BE2C (cell line): Measurements from ENCODE around the gene STK4.

Experiments used
- DNase-seq: peaks from one replicate; pipeline ENCODE4 v3.0.0-alpha.2; 2020
- H3K27me3 ChIP-seq: fragments of 250-450 bp; sonication (Bioruptor Pico); 2 replicates; pipeline ENCODE4 v1.5.1; 2020; ENCODE audit warnings: mild to moderate bottlenecking
- H3K36me3 ChIP-seq: fragments of 250-450 bp; sonication (Bioruptor Pico); 2 replicates; pipeline ENCODE4 v1.5.1; 2020; ENCODE audit warnings: mild to moderate bottlenecking
- H3K4me1 ChIP-seq: fragments of 250-450 bp; sonication (Bioruptor Pico); 2 replicates; pipeline ENCODE4 v1.5.1; 2020
- H3K4me3 ChIP-seq: 2 replicates; pipeline ENCODE4 v1.5.1; 2011; ENCODE audit warnings: low read depth, low read length
- H3K9me3 ChIP-seq: fragments of 250-450 bp; sonication (Bioruptor Pico); 2 replicates; pipeline ENCODE4 v1.5.1; 2020
- TF ChIP-seq, protein P1 (sequence below): IDR thresholded peaks from 2 replicates; pipeline ENCODE4 v1.5.1; 2012; ENCODE audit warnings: mild to moderate bottlenecking, low read depth, low read length

STK4 gene

DNA sequence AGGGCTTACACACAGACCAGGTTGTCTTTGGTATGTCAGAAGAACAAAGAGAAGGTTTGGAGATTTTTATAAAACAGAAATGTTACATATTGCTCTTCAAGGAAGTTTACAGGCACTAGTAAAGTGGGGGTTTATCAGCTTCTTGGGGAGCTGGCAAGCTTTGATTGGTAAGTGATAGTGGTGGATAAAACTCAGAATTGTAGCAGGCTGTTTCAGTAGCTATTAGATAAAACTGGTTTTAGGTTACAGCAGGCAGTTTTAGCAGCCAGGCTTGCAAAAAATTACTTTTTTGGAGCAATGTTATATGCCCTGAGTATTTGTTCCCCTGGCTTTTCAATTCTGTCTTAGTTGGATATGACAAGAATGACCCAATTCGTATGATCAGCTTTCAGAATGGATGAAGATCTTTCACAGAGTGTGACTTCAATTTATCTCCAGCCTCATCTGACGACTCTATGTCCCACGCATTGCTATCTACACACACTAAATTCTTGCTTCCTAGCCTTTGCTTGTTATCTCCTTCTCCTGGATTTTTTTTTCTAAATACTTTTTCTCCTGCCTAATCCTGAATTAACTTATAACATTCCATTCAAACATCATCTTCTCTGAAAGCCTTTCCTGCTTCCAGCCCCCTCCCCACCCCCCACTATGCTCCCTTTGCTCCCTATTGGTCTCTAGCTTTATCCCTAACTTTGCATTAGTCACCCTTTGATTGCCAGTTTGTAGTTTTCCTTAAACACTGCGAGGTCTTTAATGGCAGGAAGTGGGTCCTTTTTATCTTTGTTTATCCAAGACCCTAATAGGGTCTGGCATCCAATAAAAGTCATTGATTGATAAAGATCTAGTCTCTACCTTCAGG is 5.1 kb upstream of the STK4 start:
- Histone ChIP-seq H3K9me3 (no peaks in the 10 kb centered on the region), H3K4me1 (peaks cover 7% of the 10 kb centered on the region), H3K27me3 (no peaks in the 10 kb centered on the region), H3K4me3 (no peak overlapping the region), H3K36me3 (peaks cover 7% of the 10 kb centered on the region)
- no peak for DNase-seq
- TF ChIP-seq, protein P1, sequence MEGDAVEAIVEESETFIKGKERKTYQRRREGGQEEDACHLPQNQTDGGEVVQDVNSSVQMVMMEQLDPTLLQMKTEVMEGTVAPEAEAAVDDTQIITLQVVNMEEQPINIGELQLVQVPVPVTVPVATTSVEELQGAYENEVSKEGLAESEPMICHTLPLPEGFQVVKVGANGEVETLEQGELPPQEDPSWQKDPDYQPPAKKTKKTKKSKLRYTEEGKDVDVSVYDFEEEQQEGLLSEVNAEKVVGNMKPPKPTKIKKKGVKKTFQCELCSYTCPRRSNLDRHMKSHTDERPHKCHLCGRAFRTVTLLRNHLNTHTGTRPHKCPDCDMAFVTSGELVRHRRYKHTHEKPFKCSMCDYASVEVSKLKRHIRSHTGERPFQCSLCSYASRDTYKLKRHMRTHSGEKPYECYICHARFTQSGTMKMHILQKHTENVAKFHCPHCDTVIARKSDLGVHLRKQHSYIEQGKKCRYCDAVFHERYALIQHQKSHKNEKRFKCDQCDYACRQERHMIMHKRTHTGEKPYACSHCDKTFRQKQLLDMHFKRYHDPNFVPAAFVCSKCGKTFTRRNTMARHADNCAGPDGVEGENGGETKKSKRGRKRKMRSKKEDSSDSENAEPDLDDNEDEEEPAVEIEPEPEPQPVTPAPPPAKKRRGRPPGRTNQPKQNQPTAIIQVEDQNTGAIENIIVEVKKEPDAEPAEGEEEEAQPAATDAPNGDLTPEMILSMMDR = no peak

DNA sequence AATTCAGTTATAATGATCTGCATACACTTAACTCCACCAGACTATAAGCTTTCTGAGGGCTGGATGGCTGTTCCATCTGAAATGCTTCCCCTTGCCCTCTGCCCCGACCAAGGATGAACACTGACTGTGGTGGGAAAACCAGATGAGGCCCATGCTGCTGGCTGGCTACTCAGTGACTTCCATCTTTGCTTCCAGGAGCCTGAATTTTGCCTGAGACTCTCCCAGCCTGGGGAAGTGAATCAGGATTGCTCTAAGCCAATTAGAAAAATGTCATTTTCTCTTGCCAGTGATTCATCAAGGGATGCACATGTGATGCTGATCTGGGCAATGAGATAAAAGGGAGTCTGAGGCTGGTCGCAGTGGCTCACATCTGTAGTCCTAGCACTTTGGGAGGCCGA is 4.4 kb upstream of the STK4 start:
- H3K4me1 ChIP-seq = peaks cover 7% of the 10 kb centered on the region
- TF ChIP-seq, protein P1 = no peak
- H3K36me3 ChIP-seq = peaks cover 5% of the 10 kb centered on the region; the same call in 1 of the 2 replicates
- no peaks in the 10 kb centered on the region for H3K9me3 ChIP-seq
- peak; percentile 20 for DNase-seq
- H3K27me3 ChIP-seq = no peaks in the 10 kb centered on the region
- no peak overlapping the region for H3K4me3 ChIP-seq

DNA sequence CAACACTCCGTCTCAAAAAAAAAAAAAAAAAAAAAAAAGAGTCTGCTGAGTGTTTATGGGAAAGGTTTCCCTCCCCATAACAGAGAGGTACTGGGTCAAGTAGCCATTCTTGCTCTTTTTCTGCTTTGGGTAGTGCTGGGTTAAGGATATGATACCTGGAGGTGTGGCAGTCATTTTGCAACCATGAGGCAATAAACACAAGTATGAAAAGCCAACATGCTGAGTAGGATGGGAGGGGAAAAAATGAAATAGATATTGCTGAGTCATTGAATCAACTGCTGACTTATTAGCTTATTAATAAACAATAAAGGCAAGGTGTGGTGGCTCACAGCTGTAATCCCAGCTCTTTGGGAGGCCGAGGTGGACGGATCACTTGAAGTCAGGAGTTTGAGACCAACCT is 3.8 kb upstream of the STK4 start:
- H3K4me3 ChIP-seq = no peak overlapping the region
- peaks cover 5% of the 10 kb centered on the region; the same call in 1 of the 2 replicates for H3K36me3 ChIP-seq
- no peaks in the 10 kb centered on the region for H3K27me3 ChIP-seq
- DNase-seq = no peak
- TF ChIP-seq, protein P1 = no peak
- H3K4me1 ChIP-seq = peaks cover 7% of the 10 kb centered on the region
- no peaks in the 10 kb centered on the region for H3K9me3 ChIP-seq

DNA sequence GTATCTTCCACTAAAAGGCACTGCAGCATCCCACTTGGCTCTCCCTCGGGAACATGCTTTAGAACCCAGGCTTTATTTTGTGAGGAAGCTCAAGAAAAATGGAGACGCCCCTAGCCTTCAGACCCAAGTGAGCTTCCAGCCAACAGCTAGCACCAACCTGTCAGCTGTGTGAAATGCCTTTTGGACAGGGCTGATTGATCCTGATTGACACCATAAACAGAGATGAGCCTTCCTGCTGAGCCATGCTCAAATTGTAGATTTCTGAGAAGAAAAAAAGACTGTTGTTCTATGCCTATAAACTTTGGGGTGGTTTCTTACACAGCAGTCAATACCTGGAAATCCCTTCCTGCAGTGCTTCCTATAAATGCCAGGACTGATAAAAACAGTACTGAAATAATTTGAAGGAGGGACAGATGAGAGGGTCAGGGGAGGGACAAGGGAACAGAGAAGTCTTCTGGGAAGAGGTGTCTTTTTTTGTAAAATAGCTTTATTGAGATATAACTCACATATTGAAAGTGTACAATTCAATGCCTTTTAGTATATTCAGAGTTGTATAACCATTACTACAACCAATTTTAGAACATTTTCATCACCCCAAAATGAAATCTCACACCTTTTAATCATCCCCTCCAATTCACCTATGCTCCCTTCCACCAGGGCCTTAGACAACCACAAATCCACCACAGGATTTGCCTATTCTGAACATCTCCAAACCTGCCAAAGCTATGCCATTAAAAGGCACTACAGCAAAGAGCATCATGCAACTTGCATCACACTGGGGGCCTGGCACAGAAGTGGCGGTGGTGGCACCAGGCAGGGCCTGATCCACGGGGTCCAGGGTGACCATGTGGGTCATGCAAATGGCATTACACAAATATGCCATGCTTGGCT is 2.7 kb upstream of the STK4 start:
- Histone ChIP-seq H3K4me3 (no peak overlapping the region), H3K9me3 (no peaks in the 10 kb centered on the region), H3K27me3 (no peaks in the 10 kb centered on the region), H3K36me3 (peaks cover under 1% of the 10 kb centered on the region; the same call in 1 of the 2 replicates), H3K4me1 (peaks cover 10% of the 10 kb centered on the region)
- TF ChIP-seq, protein P1 = no peak
- DNase-seq = no peak

DNA sequence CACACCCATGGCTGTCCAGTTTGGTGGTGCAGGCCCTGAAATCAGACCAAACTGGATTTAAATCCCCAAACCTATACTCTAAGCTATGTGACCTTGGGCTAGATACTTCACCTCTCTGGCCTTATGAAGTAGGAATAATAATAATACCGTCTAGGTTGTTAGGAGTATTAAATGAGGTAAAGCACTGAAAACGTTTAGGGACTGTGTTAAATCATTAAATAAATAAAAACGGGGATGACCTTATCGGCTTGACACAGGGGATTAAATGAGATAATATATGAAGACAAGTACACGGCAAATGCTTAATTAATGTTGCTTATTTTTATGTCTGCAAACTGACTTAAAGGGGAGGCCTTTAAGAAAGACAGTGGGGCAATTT is 672 bp upstream of the STK4 start:
- no peaks in the 10 kb centered on the region for H3K27me3 ChIP-seq
- H3K36me3 ChIP-seq = no peaks in the 10 kb centered on the region
- H3K4me3 ChIP-seq = peak overlapping the region; percentile 96
- no peaks in the 10 kb centered on the region for H3K9me3 ChIP-seq
- TF ChIP-seq, protein P1 = no peak
- H3K4me1 ChIP-seq = peaks cover 9% of the 10 kb centered on the region
- no peak for DNase-seq
